ENCODE results near the gene KIF19. TPM values are rescaled to one million over a fixed set of nuclear protein-coding genes. Genes with fewer than 3 reads are reported as not detected.

Gene KIF19
- total and polyA plus RNA-seq, 2 of the 4 experiments (the other 2 are of a cell fraction), result not detected

DNA sequence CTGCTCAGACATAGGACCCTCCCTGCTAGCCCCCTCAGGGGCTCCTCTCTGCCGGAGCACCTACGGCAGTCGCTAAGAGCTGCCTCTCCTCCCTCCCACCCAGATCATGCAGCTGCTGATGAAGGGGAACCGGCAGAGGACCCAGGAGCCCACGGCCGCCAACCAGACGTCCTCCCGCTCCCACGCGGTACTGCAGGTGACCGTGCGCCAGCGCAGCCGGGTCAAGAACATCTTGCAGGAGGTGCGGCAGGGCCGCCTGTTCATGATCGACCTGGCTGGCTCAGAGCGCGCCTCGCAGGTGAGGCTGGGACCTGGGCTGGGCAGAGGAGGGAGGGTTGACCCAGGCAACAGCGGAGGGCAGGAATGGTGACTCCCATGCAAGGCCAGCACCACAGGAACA lies 18.6 kb downstream of the KIF19 start:
- Histone ChIP-seq H2AK5ac (ENCODE audit: low read depth, low read length) (no peak overlapping the region), H3K56ac (ENCODE audit: extremely low read depth, insufficient read depth, low read length) (no peak overlapping the region), H4K91ac (ENCODE audit: insufficient read depth, low read depth, low read length) (no peak overlapping the region), H3K79me1 (ENCODE audit: low read depth in 1 of 2, low read length in 2 of 2) (no peaks in the 10 kb centered on the region), H3K4me3 (ENCODE audit: insufficient read depth, low read depth, low read length) (no peak overlapping the region), H3K27me3 (ENCODE audit: control insufficient read depth, insufficient read depth, low read length) (no peaks in the 10 kb centered on the region; the same call in 1 of the 2 replicates), H4K5ac (ENCODE audit: low read depth, low read length) (no peak overlapping the region), H3K18ac (ENCODE audit: low read depth, low read length) (no peak overlapping the region), H2BK120ac (ENCODE audit: low read depth, low read length) (no peak overlapping the region), H2AFZ (replicated peaks; ENCODE audit: low read length, poor library complexity) (no peak overlapping the region), H3K9me1 (ENCODE audit: insufficient read depth, low read length) (no peaks in the 10 kb centered on the region), H2BK20ac (ENCODE audit: low read depth, low read length) (no peak overlapping the region), H3K14ac (replicated peaks; ENCODE audit: low read depth, low read length) (no peak overlapping the region), H3K9ac (ENCODE audit: low read depth, low read length) (no peak overlapping the region), H3K4ac (ENCODE audit: low read depth, low read length) (no peak overlapping the region), H3K36me3 (ENCODE audit: control insufficient read depth, insufficient read depth, low read length) (no peaks in the 10 kb centered on the region), H2AK9ac (replicated peaks; ENCODE audit: low read depth, low read length, poor library complexity) (no peak overlapping the region), H3K9me3 (ENCODE audit: control insufficient read depth, insufficient read depth, low read length) (no peaks in the 10 kb centered on the region), H4K20me1 (ENCODE audit: insufficient read depth, low read length) (no peaks in the 10 kb centered on the region), H2BK5ac (ENCODE audit: low read depth, low read length, poor library complexity, severe bottlenecking) (no peak overlapping the region), H3K4me1 (ENCODE audit: control insufficient read depth, insufficient read depth, low read length) (no peaks in the 10 kb centered on the region), H3K23ac (ENCODE audit: low read depth, low read length) (no peak overlapping the region), H3K4me2 (ENCODE audit: low read depth, low read length) (no peak overlapping the region), H3K27ac (ENCODE audit: insufficient read depth, low read length) (no peak overlapping the region), H2BK15ac (ENCODE audit: low read depth, low read length) (no peak overlapping the region), H4K8ac (ENCODE audit: low read depth in 2 of 2, low read length in 2 of 2) (no peak overlapping the region)
- DNase-seq (no peak), ATAC-seq (ENCODE audit: low read depth) (no peak)
- dilution Hi-C loops (cut with HindIII; ENCODE audit: low sequenced_read_pairs, unreplicated experiment), result no loop called here
- TF ChIP-seq, protein P1, sequence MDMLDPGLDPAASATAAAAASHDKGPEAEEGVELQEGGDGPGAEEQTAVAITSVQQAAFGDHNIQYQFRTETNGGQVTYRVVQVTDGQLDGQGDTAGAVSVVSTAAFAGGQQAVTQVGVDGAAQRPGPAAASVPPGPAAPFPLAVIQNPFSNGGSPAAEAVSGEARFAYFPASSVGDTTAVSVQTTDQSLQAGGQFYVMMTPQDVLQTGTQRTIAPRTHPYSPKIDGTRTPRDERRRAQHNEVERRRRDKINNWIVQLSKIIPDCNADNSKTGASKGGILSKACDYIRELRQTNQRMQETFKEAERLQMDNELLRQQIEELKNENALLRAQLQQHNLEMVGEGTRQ (IDR thresholded peaks at IDR 0.05; ENCODE audit: low read depth, low read length), result no peak
- ChIA-PET POLR2A (ENCODE audit: unreplicated experiment) (no interaction called here), CTCF (no interaction called here)
- no TSS peak for BruUV-seq (replicated peaks)
- WGBS, 2 experiments (ENCODE audit: extremely low coverage in 2 of 2, insufficient read length in 1 of 2), result 85% methylated on average over 10 of the region's 21 CpGs; no CpG with 5 or more reads in 1 of the 2 experiments
- in situ Hi-C loops (cut with MboI; ENCODE audit: low sequenced_read_pairs), result no loop called here
- intact Hi-C loops (cut with micrococcal nuclease), result no loop called here
